ENCODE measurements around the gene WDR6. TPM values are rescaled to one million over a fixed set of nuclear protein-coding genes. Genes with fewer than 3 reads are reported as not detected.
A peak's percentile ranks its signal among the peaks of the same experiment; 100 is the strongest.

WDR6 gene
- total RNA-seq, 2 donors from 2014 or later: 109 to 136 TPM

GRCh38 chr3:49053543-49053942 is 46.4 kb downstream of the WDR6 start:
- Histone ChIP-seq H3K27ac (no peak overlapping the region), H3K4me3 (no peak overlapping the region), H3K9me3 (no peaks in the 10 kb centered on the region), H3K27me3 (no peaks in the 10 kb centered on the region), H3K4me1 (no peaks in the 10 kb centered on the region), H3K36me3 (replicated peaks in 1 of 2; ENCODE audit: insufficient read depth in 1 of 2, low read depth in 2 of 2) (peaks cover 13 to 19% of the 10 kb centered on the region in 2 donors)
- TF ChIP-seq CTCF (IDR thresholded peaks at IDR 0.05) (no peak), POLR2A (IDR thresholded peaks at IDR 0.05) (no peak)
- intact Hi-C loops (cut with DNase I): no loop called here
- ATAC-seq: no peak
- DNase-seq: no peak
- WGBS, 2 donors: 91 to 100% methylated on average over 1 of the region's 1 CpG

GRCh38 chr3:49054344-49054862 is 47.2 kb downstream of the WDR6 start:
- DNase-seq (no peak), ATAC-seq (no peak)
- no peak overlapping the region for H3K4me3 ChIP-seq
- TF ChIP-seq CTCF (IDR thresholded peaks at IDR 0.05): no peak
- TF ChIP-seq POLR2A (IDR thresholded peaks at IDR 0.05): no peak
- no peaks in the 10 kb centered on the region for H3K27me3 ChIP-seq
- H3K36me3 ChIP-seq (replicated peaks in 1 of 2; ENCODE audit: insufficient read depth in 1 of 2, low read depth in 2 of 2): peaks cover 13 to 19% of the 10 kb centered on the region in 2 donors
- no peaks in the 10 kb centered on the region for H3K9me3 ChIP-seq
- WGBS, 2 donors: 96 to 100% methylated on average over 2 of the region's 2 CpGs
- no peak overlapping the region for H3K27ac ChIP-seq
- H3K4me1 ChIP-seq: no peaks in the 10 kb centered on the region
- intact Hi-C loops (cut with DNase I): no loop called here

GRCh38 chr3:49057268-49057667 is 50.1 kb downstream of the WDR6 start:
- peaks cover 13 to 18% of the 10 kb centered on the region in 2 donors for H3K36me3 ChIP-seq (replicated peaks in 1 of 2; ENCODE audit: insufficient read depth in 1 of 2, low read depth in 2 of 2)
- no peak overlapping the region for H3K27ac ChIP-seq
- H3K9me3 ChIP-seq: no peaks in the 10 kb centered on the region
- no peak for TF ChIP-seq CTCF (IDR thresholded peaks at IDR 0.05)
- TF ChIP-seq POLR2A (IDR thresholded peaks at IDR 0.05): no peak
- DNase-seq (no peak), ATAC-seq (no peak)
- H3K4me1 ChIP-seq: no peaks in the 10 kb centered on the region
- no peaks in the 10 kb centered on the region for H3K27me3 ChIP-seq
- 91% methylated on average over 10 of the region's 10 CpGs; no CpG with 5 or more reads in 1 of the 2 donors for WGBS, 2 donors
- H3K4me3 ChIP-seq: no peak overlapping the region
- intact Hi-C loops (cut with DNase I): no loop called here

GRCh38 chr3:49058011-49058410 is 50.8 kb downstream of the WDR6 start:
- Histone ChIP-seq H3K27me3 (no peaks in the 10 kb centered on the region), H3K27ac (no peak overlapping the region), H3K4me3 (no peak overlapping the region), H3K9me3 (no peaks in the 10 kb centered on the region), H3K36me3 (replicated peaks in 1 of 2; ENCODE audit: insufficient read depth in 1 of 2, low read depth in 2 of 2) (peaks cover 13 to 17% of the 10 kb centered on the region in 2 donors), H3K4me1 (no peaks in the 10 kb centered on the region)
- intact Hi-C loops (cut with DNase I): no loop called here
- TF ChIP-seq CTCF (IDR thresholded peaks at IDR 0.05): no peak
- no peak for TF ChIP-seq POLR2A (IDR thresholded peaks at IDR 0.05)
- WGBS, 2 donors: 94 to 95% methylated on average over 7 of the region's 7 CpGs
- DNase-seq (no peak), ATAC-seq (no peak)

MicroRNA genes within 50 kb of the gene (microRNA counts, 767-probe panel; counts per million panel counts)
- microRNA hsa-miR-191-5p (6,730 to 10,383 counts per million in 2 donors), microRNA hsa-miR-425-5p (0 to 736 counts per million in 2 donors)

Small RNA genes lying within 50 kb of the gene (microRNA-seq; reads per million reads assigned to microRNA genes)
- gene MIR191 (ENCODE audit: borderline number of aligned reads in 2 of 2, borderline replicate concordance in 2 of 2): 7,605 to 7,748 reads per million in 2 donors
- 764 to 777 reads per million in 2 donors for gene MIR425 (ENCODE audit: borderline number of aligned reads in 2 of 2, borderline replicate concordance in 2 of 2)

Small RNA genes lying within 50 kb of the gene (small RNA-seq; reads per million reads assigned to genes)
- gene MIR191 (1,347 reads per million, percentile 99 among the genes with 10 or more reads in this experiment), gene MIR425 (9.9 reads per million, percentile 92 among the genes with 10 or more reads in this experiment)

Other genes starting within 250 kb of the WDR6 start
- gene PRKAR2A, start 159.5 kb upstream of the WDR6 start, total RNA-seq: 10 to 100 TPM; 14.8 to 32.0 TPM
- gene SLC25A20, start 108.5 kb upstream of the WDR6 start, total RNA-seq: 10 to 100 TPM; 20.8 to 31.4 TPM
- 10 to 100 TPM; 43.1 to 99.5 TPM for gene ARIH2, start 88.5 kb upstream of the WDR6 start, total RNA-seq
- 10 to 100 TPM; 72.9 to 73.8 TPM for gene P4HTM, start 17.1 kb upstream of the WDR6 start, total RNA-seq
- gene DALRD3, start 11.2 kb downstream of the WDR6 start, total RNA-seq: 10 to 100 TPM; 67.6 to 72.6 TPM
- 10 to 100 TPM; 25.7 to 55.0 TPM for gene NDUFAF3, start 14.7 kb downstream of the WDR6 start, total RNA-seq
- 100 to 1,000 TPM in 1 of 2 donors, 10 to 100 TPM in 1; 92.6 to 166 TPM for gene IMPDH2, start 22.0 kb downstream of the WDR6 start, total RNA-seq
- 10 to 100 TPM; 63.6 to 67.9 TPM for gene QRICH1, start 86.7 kb downstream of the WDR6 start, total RNA-seq
- gene QARS1, start 97.4 kb downstream of the WDR6 start, total RNA-seq: 100 to 1,000 TPM; 135 to 223 TPM
- 10 to 100 TPM; 30.6 to 33.6 TPM for gene USP19, start 113.4 kb downstream of the WDR6 start, total RNA-seq
- gene LAMB2, start 125.7 kb downstream of the WDR6 start, total RNA-seq: 100 to 1,000 TPM; 204 to 337 TPM
- gene CCDC71, start 158.9 kb downstream of the WDR6 start, total RNA-seq: 10 to 100 TPM; 15.5 to 19.5 TPM
- 10 to 100 TPM; 19.5 to 22.1 TPM for gene KLHDC8B, start 164.2 kb downstream of the WDR6 start, total RNA-seq

Data from body of pancreas (tissue), 4 donors.